ENCODE data around the gene DNAJC27. TPM values are rescaled to one million over a fixed set of nuclear protein-coding genes. Genes with fewer than 3 reads are reported as not detected.

DNAJC27 gene
- total RNA-seq, 2 donors from 2014 or later: 6.2 to 6.5 TPM

DNA sequence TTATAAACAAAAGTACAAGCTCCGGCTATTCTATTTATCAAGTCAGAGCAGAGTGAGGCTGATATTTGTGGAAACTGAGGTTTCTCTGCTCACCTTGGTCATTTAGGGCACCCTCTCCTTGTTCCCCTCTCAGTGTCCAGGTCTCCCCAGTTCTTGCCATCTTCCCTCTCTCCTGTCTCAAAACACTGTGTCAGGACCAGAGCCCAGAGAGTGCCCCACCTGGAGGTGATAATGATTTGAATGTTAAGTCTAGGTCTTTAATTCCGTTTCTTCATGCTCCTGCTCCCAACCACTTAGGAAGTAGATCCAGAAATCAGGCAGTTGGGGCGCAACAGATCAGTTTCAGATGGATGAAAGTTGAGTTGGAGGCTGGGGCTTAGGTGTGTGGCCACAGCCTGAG is 42.5 kb downstream of the DNAJC27 start:
- no peaks in the 10 kb centered on the region for H3K36me3 Mint-ChIP-seq (ENCODE audit: low read depth)
- H3K4me3 Mint-ChIP-seq: no peak overlapping the region
- no peak overlapping the region for H3K27ac Mint-ChIP-seq
- no peaks in the 10 kb centered on the region for H3K36me3 ChIP-seq (ENCODE audit: control insufficient read depth, insufficient read depth, low read length)
- no peaks in the 10 kb centered on the region for H3K4me1 ChIP-seq (ENCODE audit: control insufficient read depth, insufficient read depth, low read length)
- peaks cover 12% of the 10 kb centered on the region for H3K4me1 Mint-ChIP-seq
- no peaks in the 10 kb centered on the region for H3K27me3 ChIP-seq (ENCODE audit: control insufficient read depth, insufficient read depth, low read length, poor library complexity, severe bottlenecking)
- no peak overlapping the region for H3K4me3 ChIP-seq (ENCODE audit: low read length)
- TF ChIP-seq CTCF (conservative IDR thresholded peaks at IDR 0.05): peak; percentile 52
- H3K9me3 ChIP-seq (ENCODE audit: control insufficient read depth, low read length): no peaks in the 10 kb centered on the region
- H3K9ac ChIP-seq (ENCODE audit: extremely low read depth, low read length, poor library complexity, severe bottlenecking): no peak overlapping the region
- WGBS, 2 experiments (ENCODE audit: insufficient coverage in 1 of 2, insufficient read length in 1 of 2): 98 to 100% methylated on average over 1 to 3 of the region's 3 CpGs
- no peak overlapping the region for H3K27ac ChIP-seq (ENCODE audit: low read depth, low read length)
- H3K27me3 Mint-ChIP-seq (ENCODE audit: insufficient read depth): no peaks in the 10 kb centered on the region
- peak; percentile 48 for DNase-seq
- H3K9me3 Mint-ChIP-seq: no peaks in the 10 kb centered on the region

GRCh38 chr2:24928036-24928435 is 43.7 kb downstream of the DNAJC27 start:
- Histone ChIP-seq H3K4me1 (ENCODE audit: control insufficient read depth, insufficient read depth, low read length) (no peaks in the 10 kb centered on the region), H3K4me3 (ENCODE audit: low read length) (no peak overlapping the region), H3K27ac (ENCODE audit: low read depth, low read length) (no peak overlapping the region), H3K9me3 (ENCODE audit: control insufficient read depth, low read length) (no peaks in the 10 kb centered on the region), H3K9ac (ENCODE audit: extremely low read depth, low read length, poor library complexity, severe bottlenecking) (no peak overlapping the region), H3K27me3 (ENCODE audit: control insufficient read depth, insufficient read depth, low read length, poor library complexity, severe bottlenecking) (no peaks in the 10 kb centered on the region), H3K36me3 (ENCODE audit: control insufficient read depth, insufficient read depth, low read length) (no peaks in the 10 kb centered on the region)
- peak; percentile 50 for TF ChIP-seq CTCF (conservative IDR thresholded peaks at IDR 0.05)
- no peak overlapping the region for H3K27ac Mint-ChIP-seq
- no peaks in the 10 kb centered on the region for H3K9me3 Mint-ChIP-seq
- H3K4me1 Mint-ChIP-seq: peaks cover 17% of the 10 kb centered on the region
- no peaks in the 10 kb centered on the region for H3K36me3 Mint-ChIP-seq (ENCODE audit: low read depth)
- DNase-seq: peak; percentile 45
- H3K4me3 Mint-ChIP-seq: no peak overlapping the region
- no peaks in the 10 kb centered on the region for H3K27me3 Mint-ChIP-seq (ENCODE audit: insufficient read depth)

- no peaks in the 10 kb centered on the region for H3K36me3 ChIP-seq (ENCODE audit: control insufficient read depth, insufficient read depth, low read length)
- 76 to 78% methylated on average over 19 to 33 of the region's 33 CpGs for WGBS, 2 experiments (ENCODE audit: insufficient coverage in 1 of 2, insufficient read length in 1 of 2)
- H3K4me1 ChIP-seq (ENCODE audit: control insufficient read depth, insufficient read depth, low read length): no peaks in the 10 kb centered on the region
- no peak overlapping the region for H3K9ac ChIP-seq (ENCODE audit: extremely low read depth, low read length, poor library complexity, severe bottlenecking)
- no peaks in the 10 kb centered on the region for H3K36me3 Mint-ChIP-seq (ENCODE audit: low read depth)
- no peak overlapping the region for H3K27ac Mint-ChIP-seq
- peak overlapping the region; percentile 24 for H3K27ac ChIP-seq (ENCODE audit: low read depth, low read length)
- no peaks in the 10 kb centered on the region for H3K27me3 Mint-ChIP-seq (ENCODE audit: insufficient read depth)
- TF ChIP-seq CTCF (conservative IDR thresholded peaks at IDR 0.05): no peak
- no peak overlapping the region for H3K4me3 Mint-ChIP-seq
- H3K9me3 ChIP-seq (ENCODE audit: control insufficient read depth, low read length): no peaks in the 10 kb centered on the region
- no peaks in the 10 kb centered on the region for H3K27me3 ChIP-seq (ENCODE audit: control insufficient read depth, insufficient read depth, low read length, poor library complexity, severe bottlenecking)
- no peak overlapping the region for H3K4me3 ChIP-seq (ENCODE audit: low read length)
- H3K9me3 Mint-ChIP-seq: no peaks in the 10 kb centered on the region
- peak; percentile 75 for DNase-seq
- H3K4me1 Mint-ChIP-seq: peaks cover 11% of the 10 kb centered on the region
Measured at GRCh38 chr2:24926602-24927252, 45.0 kb downstream of the DNAJC27 start.
